ENCODE measurements around the gene UBE2G1.

DNA sequence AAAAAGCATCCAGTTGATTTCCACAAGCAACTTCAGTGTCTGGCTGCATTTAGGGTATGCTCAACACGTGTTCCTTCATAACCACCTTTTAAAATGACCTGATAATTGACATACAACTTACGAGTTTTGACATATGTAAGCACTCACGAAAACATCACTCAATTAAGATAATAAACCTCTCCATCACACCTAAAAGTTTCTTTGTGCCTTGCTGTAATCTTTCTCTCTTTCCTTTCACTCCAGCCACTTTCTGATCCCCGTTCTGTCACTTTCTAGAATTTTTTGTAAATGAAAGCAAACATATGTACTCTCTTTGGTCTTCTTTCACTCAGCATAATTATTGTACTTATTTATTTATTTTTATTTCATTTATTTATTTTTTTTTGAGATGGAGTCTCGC lies 20.7 kb upstream of the UBE2G1 start:
- TF ChIP-seq RFX5 (IDR thresholded peaks at IDR 0.05; ENCODE audit: low read depth, low read length) (no peak), MYB (IDR thresholded peaks at IDR 0.05; ENCODE audit: borderline replicate concordance, low read depth, low read length) (no peak), ASH2L (IDR thresholded peaks at IDR 0.05; ENCODE audit: borderline replicate concordance, low read depth) (no peak)
- TF ChIP-seq, protein P1, sequence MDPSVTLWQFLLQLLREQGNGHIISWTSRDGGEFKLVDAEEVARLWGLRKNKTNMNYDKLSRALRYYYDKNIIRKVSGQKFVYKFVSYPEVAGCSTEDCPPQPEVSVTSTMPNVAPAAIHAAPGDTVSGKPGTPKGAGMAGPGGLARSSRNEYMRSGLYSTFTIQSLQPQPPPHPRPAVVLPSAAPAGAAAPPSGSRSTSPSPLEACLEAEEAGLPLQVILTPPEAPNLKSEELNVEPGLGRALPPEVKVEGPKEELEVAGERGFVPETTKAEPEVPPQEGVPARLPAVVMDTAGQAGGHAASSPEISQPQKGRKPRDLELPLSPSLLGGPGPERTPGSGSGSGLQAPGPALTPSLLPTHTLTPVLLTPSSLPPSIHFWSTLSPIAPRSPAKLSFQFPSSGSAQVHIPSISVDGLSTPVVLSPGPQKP (IDR thresholded peaks at IDR 0.05; ENCODE audit: low read depth, low read length), result no peak
